SK-N-SH treated with all-trans-retinoic acid at 6 μM for 48 hours (cell line): ENCODE results near the gene AUTS2.

Source experiments
- BACH2 ChIP-seq: fragments of 250-450 bp; sonication (Bioruptor Pico); IDR thresholded peaks from 2 replicates; pipeline ENCODE4 v1.9.0; 2021; ENCODE audit warnings: mild to moderate bottlenecking, borderline replicate concordance
- PPARA ChIP-seq: fragments of 250-450 bp; sonication (Bioruptor Pico); IDR thresholded peaks from 2 replicates; pipeline ENCODE4 v1.5.0; 2020; ENCODE audit warnings: mild to moderate bottlenecking, borderline replicate concordance
- ZC3H10 ChIP-seq: fragments of 250-450 bp; sonication (Bioruptor Pico); IDR thresholded peaks from 2 replicates; pipeline ENCODE4 v1.5.1; 2021; ENCODE audit warnings: mild to moderate bottlenecking, moderate library complexity
- ZFP3 ChIP-seq: fragments of 250-450 bp; sonication (Bioruptor Pico); IDR thresholded peaks from 2 replicates; pipeline ENCODE4 v1.5.0; 2020; ENCODE audit warnings: mild to moderate bottlenecking, moderate library complexity
- ZFP30 ChIP-seq: fragments of 450-650 bp; formaldehyde crosslinking; IDR thresholded peaks from 2 replicates; pipeline ENCODE4 v1.5.0; 2022; ENCODE audit warnings: mild to moderate bottlenecking, moderate library complexity
- TF ChIP-seq, protein P1 (sequence below): fragments of 250-450 bp; sonication (Bioruptor Pico); IDR thresholded peaks from 2 replicates; pipeline ENCODE4 v1.5.1; 2021; ENCODE audit warnings: mild to moderate bottlenecking, moderate library complexity

DNA sequence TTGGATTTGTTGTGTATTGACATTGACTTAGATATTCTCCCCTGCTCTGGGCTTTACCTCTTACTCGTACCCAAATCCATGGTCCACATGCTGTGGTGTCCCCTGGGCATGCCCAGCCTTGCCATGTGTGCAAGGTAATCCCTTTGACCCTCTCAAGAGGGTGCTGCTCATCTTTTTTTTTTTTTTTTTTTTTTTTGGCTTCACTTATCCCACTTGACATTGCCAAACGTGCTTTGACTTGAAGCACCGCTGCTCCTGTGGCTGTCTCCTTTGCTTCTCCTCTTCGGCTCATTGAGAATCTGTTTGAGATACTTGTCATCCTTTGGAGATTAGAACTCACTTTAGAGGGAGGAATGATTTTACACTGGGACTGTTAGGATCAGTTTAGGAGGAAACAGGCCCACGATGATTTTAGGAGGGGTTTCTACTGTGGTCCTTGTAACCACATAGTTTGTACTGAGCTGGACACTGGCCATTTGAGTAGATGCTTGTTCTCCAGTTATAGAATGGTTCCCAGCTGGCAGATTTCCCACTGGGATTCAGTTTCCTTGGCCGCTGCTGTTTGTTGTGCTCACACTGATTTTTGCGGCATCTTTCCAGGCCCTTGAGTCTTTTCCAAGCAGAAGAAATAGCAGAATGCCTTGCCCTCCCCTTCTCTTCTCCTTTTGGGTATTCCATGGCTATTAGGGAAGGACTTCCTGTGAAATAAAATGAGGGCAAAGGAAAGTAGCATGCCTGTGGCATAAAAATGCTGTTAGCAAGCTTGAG lies 184.8 kb downstream of the AUTS2 start:
- TF ChIP-seq ZC3H10 (no peak), PPARA (no peak), BACH2 (CRISPR knock-in tag) (no peak), ZFP3 (CRISPR knock-in tag) (no peak), ZFP30 (no peak)
- TF ChIP-seq, protein P1, sequence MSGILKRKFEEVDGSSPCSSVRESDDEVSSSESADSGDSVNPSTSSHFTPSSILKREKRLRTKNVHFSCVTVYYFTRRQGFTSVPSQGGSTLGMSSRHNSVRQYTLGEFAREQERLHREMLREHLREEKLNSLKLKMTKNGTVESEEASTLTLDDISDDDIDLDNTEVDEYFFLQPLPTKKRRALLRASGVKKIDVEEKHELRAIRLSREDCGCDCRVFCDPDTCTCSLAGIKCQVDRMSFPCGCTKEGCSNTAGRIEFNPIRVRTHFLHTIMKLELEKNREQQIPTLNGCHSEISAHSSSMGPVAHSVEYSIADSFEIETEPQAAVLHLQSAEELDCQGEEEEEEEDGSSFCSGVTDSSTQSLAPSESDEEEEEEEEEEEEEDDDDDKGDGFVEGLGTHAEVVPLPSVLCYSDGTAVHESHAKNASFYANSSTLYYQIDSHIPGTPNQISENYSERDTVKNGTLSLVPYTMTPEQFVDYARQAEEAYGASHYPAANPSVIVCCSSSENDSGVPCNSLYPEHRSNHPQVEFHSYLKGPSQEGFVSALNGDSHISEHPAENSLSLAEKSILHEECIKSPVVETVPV (CRISPR knock-in tag) = no peak
